GM19193 (cell line): ENCODE results near the gene ARHGEF25.

ENCODE experiments used
- POLR2A ChIP-seq: IDR thresholded peaks from 4 replicates; pipeline ENCODE4 v1.6.1; 2011; ENCODE audit not compliant: insufficient read depth, insufficient read length; ENCODE audit errors: extremely low read depth

Gene ARHGEF25

GRCh38 chr12:57623385-57623784 is 12.2 kb downstream of the ARHGEF25 start:
- TF ChIP-seq POLR2A = no peak

GRCh38 chr12:57623811-57624390 is 12.7 kb downstream of the ARHGEF25 start:
- no peak for TF ChIP-seq POLR2A

- no peak for TF ChIP-seq POLR2A
Measured at GRCh38 chr12:57624441-57625220, 13.4 kb downstream of the ARHGEF25 start.

- TF ChIP-seq POLR2A = no peak
Measured at GRCh38 chr12:57625261-57626032, 14.2 kb downstream of the ARHGEF25 start.

GRCh38 chr12:57626111-57626920 is 15.1 kb downstream of the ARHGEF25 start:
- no peak for TF ChIP-seq POLR2A

- no peak for TF ChIP-seq POLR2A
Measured at GRCh38 chr12:57626921-57627445, 15.7 kb downstream of the ARHGEF25 start.

- TF ChIP-seq POLR2A = no peak
Measured at GRCh38 chr12:57627501-57628279, 16.5 kb downstream of the ARHGEF25 start.

GRCh38 chr12:57628280-57629191 is 17.3 kb downstream of the ARHGEF25 start:
- no peak for TF ChIP-seq POLR2A

- no peak for TF ChIP-seq POLR2A
Measured at GRCh38 chr12:57629897-57630471, 18.7 kb downstream of the ARHGEF25 start.

GRCh38 chr12:57630891-57631433 is 19.7 kb downstream of the ARHGEF25 start:
- TF ChIP-seq POLR2A = no peak

- TF ChIP-seq POLR2A = no peak
Measured at GRCh38 chr12:57631566-57632072, 20.4 kb downstream of the ARHGEF25 start.
